Astrocyte of the cerebellum (primary cell): Measurements from ENCODE around the gene OBSCN.

Experiments
- DNase-seq: peaks from one replicate; pipeline ENCODE4 v3.0.0-alpha.2; 2011; ENCODE audit warnings: low read depth
- H3K4me3 ChIP-seq: 2 replicates; pipeline ENCODE4 v1.5.1; 2011; ENCODE audit warnings: mild to moderate bottlenecking, low read depth, low read length, moderate library complexity
- in situ Hi-C: cut with HindIII; loops from 2 replicates; pipeline ENCODE4 v1.10.0; 2017; ENCODE audit warnings: low sequenced_read_pairs
- TF ChIP-seq, protein P1 (sequence below): IDR thresholded peaks from 2 replicates; pipeline ENCODE4 v1.5.1; 2012; ENCODE audit warnings: low read length, low read depth, moderate library complexity, mild to moderate bottlenecking; ENCODE audit errors: missing control alignments

Gene OBSCN

DNA sequence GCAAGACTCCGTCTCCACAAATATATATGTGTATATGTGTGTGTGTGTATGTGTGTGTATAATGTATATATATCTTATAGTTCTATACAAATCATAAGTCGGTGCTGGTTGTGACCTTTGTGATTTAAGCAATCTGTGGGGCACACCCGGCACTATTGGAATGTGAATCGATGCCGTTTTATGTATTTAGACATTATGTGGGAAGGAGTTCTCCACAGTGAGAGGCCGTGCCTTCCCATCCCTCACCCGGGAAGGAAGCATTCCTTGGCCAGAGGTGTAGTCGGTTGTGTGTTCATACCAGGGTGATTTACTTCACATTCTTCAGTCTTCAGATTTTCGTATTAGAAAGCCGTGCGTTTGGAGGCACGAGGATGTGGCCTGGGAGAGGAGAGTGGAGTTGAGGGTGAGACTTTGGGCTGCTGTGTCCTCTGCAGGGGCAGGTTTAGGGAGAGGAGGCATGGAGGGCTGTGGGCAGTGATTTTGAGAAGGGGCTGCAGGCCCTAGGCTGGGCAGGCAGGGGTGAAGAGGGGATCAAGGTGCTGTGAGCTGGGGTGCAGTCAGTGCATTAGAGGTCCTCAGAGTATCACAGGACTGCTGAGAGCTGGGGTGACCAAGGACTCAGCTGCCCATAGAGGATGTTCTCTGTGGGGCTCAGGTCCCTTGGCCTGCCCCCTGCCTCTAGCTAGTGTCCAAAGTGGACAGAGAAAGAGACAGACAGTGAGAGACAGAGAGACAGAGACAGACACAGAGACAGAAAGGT, 141.0 kb downstream of the OBSCN start:
- no peak for DNase-seq
- in situ Hi-C loops, result no loop called here
- H3K4me3 ChIP-seq, result no peak overlapping the region
- TF ChIP-seq, protein P1, sequence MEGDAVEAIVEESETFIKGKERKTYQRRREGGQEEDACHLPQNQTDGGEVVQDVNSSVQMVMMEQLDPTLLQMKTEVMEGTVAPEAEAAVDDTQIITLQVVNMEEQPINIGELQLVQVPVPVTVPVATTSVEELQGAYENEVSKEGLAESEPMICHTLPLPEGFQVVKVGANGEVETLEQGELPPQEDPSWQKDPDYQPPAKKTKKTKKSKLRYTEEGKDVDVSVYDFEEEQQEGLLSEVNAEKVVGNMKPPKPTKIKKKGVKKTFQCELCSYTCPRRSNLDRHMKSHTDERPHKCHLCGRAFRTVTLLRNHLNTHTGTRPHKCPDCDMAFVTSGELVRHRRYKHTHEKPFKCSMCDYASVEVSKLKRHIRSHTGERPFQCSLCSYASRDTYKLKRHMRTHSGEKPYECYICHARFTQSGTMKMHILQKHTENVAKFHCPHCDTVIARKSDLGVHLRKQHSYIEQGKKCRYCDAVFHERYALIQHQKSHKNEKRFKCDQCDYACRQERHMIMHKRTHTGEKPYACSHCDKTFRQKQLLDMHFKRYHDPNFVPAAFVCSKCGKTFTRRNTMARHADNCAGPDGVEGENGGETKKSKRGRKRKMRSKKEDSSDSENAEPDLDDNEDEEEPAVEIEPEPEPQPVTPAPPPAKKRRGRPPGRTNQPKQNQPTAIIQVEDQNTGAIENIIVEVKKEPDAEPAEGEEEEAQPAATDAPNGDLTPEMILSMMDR, result no peak

DNA sequence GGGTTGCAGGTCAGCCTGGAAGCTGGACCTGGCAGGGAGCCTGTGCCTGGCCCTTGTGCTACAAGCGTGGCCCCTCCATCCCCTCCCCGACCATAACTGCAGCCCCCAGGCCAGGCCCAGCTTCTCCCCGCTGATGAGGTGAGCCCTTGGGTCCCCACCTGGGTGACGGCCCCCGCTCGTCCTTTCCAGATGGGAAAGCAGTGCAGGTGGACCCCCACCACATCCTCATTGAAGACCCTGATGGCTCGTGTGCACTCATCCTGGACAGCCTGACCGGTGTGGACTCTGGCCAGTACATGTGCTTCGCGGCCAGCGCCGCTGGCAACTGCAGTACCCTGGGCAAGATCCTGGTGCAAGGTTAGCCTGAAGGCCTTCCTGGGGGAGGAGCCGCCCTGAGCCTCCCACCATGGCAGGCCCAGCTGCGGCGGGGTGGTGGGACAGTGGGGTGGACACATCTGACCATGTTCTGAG, 141.9 kb downstream of the OBSCN start:
- DNase-seq, result no peak
- TF ChIP-seq, protein P1, result no peak
- in situ Hi-C loops, result no loop called here
- no peak overlapping the region for H3K4me3 ChIP-seq

DNA sequence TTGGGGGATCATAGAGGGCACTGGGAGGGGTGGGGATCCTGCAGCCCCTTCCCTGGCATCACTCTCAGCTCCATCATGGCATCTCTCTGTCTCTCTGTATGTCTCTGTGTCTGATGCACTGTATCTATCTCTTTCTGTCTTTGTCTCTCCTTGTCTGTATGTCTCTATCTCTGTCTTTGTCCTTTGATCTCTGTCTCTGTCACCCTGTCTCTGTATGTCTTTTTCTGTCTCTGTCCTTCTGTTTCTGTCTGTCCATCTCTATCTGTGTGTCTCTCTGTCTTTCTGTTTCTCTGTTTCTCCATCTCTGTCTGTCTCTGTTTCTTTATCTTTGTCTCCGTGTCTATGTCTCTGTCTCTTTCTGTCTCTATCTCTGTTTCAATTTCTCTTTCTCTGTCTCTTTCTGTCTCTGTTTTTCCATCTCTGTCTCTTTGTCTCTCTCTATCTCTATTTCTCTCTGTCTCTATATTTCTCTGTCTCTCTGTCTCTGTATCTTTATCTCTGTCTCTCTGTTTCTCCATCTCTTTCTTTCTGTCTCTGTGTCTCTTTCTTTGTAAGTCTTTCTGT, 142.4 kb downstream of the OBSCN start:
- in situ Hi-C loops, result no loop called here
- no peak overlapping the region for H3K4me3 ChIP-seq
- no peak for DNase-seq
- TF ChIP-seq, protein P1, result no peak

DNA sequence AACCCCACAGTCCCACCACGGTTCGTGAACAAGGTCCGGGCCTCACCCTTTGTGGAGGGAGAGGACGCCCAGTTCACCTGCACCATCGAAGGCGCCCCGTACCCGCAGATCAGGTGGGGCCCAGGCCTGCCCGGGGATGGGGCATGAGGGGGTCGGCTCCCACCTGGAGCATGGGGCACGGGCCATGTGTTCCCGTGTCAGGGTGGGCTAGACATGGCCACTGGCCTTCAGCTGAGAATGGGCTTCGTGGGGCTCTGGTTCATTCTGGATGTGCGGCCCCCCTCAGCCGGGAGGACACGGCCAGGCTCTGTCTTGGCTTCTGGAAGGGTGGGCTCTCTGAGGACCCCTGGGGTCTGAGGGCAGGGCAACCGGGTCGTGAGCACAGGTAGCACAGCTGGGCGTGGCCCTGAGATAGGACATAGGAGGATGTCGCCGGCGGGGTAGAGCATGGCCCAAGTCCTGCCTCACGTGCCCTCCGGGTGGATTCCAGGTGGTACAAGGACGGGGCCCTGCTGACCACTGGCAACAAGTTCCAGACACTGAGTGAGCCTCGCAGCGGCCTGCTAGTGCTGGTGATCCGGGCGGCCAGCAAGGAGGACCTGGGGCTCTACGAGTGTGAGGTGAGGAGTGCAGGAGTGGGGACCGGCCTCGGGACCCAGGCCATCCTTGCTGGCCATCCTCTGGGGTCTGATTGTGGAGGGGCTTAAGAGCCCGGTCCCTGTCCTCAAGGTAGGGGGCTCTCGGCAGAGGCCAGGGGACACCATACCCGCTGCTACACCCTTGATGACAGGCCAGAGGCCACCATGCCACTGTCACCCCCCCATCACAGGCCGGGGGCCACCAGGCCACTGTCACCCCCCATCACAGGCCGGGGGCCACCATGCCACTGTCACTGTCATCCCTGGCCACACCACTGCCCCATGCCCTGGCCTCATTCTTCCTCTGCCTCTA, 143.3 kb downstream of the OBSCN start:
- DNase-seq, result no peak
- TF ChIP-seq, protein P1, result no peak
- no peak overlapping the region for H3K4me3 ChIP-seq
- in situ Hi-C loops, result no loop called here

DNA sequence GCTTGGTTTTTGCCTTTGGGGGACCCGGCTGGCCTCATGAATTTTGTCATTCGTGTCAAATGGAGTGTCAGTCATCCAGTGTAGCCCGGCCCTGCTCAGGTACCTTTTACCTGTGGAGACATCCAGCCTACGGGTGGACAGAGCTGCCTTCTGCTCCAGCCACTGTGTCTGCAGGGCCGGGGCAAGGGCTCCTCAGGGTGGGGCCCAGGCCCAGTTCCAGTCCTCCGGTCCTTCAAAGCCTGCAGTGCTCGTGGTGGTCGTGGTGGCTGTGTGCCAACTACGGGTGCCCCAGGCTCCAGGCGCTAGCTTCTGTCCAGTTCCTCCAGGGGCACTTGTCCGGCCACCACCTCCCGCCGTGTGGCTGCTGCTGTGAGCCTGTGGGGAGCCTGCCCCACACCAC, 144.0 kb downstream of the OBSCN start:
- in situ Hi-C loops, result no loop called here
- TF ChIP-seq, protein P1, result no peak
- no peak for DNase-seq
- H3K4me3 ChIP-seq, result no peak overlapping the region

DNA sequence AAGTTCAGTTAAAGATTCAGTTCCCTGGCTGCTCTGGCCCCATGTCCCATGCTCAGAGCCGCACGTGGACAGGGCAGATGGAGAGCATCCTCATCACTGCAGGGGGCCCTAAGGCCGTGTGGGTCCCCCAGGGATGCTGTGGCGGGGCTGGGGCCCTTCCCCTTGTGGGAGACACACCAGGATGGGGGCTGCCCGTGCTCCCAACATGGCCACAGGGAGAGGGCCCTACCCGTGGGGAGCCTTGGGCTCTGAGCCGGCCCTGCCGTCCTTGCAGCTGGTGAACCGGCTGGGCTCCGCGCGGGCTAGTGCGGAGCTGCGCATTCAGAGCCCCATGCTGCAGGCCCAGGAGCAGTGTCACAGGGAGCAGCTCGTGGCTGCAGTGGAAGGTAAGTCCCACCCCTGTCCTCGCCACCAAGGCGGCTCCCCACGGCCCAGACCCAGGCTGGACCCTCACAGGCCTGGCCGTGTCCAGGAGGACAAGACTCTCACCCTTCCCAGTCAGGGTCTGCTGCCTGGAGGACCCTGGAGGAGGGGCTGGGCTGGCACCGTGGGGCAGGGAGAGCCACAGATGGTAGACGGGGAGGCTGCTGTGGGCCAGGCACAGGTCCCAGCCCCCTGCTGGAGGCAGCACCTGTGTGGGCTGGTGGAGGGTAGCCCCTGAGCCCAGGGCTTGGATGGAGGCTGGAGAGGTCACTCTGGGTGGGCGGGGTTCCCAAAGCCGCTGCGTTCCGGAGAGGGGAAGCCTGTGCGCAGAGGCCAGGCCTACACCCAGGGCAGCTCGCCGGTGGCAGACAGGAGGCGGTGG, 145.0 kb downstream of the OBSCN start:
- TF ChIP-seq, protein P1, result no peak
- H3K4me3 ChIP-seq, result no peak overlapping the region
- in situ Hi-C loops, result no loop called here
- DNase-seq, result no peak
